HG03045 (cell line): Measurements from ENCODE around the gene IRF2.
"Not testable (repeated sequence)": the region's sequence is repeated elsewhere in the genome, so short reads cannot be mapped to it uniquely, and the experiment has no call there.

Experiments
- ATAC-seq: cut with Tn5 transposase; IDR thresholded peaks from one replicate; pipeline ENCODE4 v1.9.1; 2021; ENCODE audit warnings: mild to moderate bottlenecking, moderate library complexity; ENCODE audit not compliant: unreplicated experiment

Gene IRF2

GRCh38 chr4:184395451-184395917 lies 78.9 kb downstream of the IRF2 start:
- ATAC-seq = peak; percentile 15

GRCh38 chr4:184392748-184393559 lies 81.4 kb downstream of the IRF2 start:
- no peak for ATAC-seq

DNA sequence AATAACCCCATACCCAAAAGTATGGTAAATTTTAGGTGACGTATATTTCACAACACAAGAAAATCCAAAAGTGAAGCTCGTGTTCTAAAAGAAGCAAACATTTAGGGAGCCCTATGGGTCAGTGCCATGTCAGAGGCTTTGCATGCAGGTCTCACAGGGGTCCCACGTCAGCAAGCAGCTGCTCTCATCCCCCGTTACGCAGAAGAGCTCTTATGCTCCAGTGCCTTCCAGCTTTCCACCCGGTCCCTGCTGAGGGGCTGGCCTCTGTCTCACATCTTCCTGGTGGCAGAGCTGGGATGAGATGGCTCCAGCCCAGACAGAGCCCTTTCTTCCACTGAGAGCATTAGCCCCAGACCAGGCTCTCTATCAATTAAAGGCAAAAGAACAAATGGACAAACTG lies 82.0 kb downstream of the IRF2 start:
- no peak for ATAC-seq

- no peak for ATAC-seq
These were observed 84.1 kb downstream of the IRF2 start for GRCh38 chr4:184389978-184390900.

- ATAC-seq = no peak
These were observed 86.2 kb downstream of the IRF2 start for GRCh38 chr4:184388106-184388505.

DNA sequence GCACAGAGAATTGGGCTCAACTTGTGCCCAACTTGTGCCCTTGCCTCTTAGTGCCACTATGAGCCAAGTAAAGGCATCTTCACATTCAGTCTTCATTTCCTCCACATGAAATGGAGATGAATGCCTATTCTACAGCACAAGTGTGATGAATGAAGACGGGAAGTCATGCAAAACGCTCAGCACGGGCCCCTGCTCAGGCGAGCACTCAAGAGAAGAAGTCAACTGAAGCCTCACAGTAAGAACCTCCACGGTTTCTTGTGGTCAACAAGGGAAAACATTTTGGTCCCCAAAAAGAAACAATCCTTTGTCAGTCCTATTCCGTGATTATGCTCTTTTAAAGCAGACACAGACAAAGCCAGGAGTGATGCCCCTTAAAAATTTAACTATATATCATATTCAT lies 87.0 kb downstream of the IRF2 start:
- no peak for ATAC-seq

- ATAC-seq = no peak
These were observed 88.0 kb downstream of the IRF2 start for GRCh38 chr4:184386271-184386781.

GRCh38 chr4:184385705-184386141 lies 88.6 kb downstream of the IRF2 start:
- no peak for ATAC-seq

DNA sequence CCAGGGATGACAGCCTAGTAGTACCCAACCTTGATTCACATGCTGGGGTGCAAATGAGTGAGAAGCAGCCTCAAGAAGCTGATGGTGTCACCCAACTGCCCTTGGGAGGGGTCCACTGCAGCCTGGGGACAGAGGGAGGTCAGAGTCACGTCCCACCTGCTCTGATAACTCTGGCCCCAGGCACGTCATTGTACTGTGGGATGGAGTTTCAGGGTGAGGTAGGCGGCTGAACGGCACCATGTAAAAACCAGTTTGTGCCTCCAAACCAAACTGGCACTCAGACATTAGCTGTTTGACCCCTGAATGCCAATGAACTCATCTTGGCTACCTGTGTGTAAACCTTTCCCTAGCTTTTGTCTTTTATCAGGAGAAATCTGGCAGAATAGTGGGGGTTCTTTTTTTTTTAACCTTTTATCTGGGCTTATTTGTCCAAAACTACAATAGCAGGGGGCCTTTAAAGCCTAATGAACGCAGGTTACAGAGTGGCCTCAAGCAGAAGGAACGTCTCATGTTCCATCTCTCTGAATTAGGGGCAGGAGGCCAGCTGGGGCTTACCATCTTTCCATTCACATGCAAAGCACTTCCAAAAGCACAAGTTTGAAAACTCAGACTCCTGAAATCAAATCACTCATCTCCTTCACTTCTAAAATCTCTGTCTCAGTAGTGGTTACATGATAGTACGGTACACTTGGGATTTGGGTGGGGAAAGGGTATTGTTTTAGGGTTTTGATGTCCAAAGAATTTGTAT lies 89.4 kb downstream of the IRF2 start:
- peak; percentile 27 for ATAC-seq

- ATAC-seq = peak; percentile 77
These were observed 90.1 kb downstream of the IRF2 start for GRCh38 chr4:184384056-184384809.

DNA sequence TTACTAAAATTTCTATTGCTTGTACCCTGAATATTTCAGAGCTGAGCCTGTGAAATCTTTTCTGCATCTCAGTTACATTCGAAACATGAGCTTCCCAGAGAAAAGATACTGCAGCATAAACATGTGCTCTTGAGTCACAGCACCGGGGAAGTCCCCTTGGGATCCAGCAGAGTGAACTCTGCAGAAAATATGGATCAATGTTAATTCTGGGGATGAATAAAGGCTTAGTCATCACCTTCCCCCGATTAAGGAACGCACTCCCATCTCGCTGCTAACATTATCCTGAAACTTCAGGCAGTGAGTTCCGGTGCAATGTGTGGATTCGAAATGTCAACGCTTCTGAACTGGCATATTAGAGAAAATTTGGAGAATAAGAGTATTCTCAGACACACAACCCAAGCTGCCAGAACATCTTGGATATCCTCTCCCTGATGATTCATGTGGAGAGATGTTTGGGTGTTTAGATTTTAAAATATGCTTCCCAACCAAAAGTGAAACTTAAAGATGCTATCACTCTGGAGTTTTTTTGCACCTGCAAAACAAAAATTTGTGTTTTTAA lies 90.8 kb downstream of the IRF2 start:
- ATAC-seq = no peak

DNA sequence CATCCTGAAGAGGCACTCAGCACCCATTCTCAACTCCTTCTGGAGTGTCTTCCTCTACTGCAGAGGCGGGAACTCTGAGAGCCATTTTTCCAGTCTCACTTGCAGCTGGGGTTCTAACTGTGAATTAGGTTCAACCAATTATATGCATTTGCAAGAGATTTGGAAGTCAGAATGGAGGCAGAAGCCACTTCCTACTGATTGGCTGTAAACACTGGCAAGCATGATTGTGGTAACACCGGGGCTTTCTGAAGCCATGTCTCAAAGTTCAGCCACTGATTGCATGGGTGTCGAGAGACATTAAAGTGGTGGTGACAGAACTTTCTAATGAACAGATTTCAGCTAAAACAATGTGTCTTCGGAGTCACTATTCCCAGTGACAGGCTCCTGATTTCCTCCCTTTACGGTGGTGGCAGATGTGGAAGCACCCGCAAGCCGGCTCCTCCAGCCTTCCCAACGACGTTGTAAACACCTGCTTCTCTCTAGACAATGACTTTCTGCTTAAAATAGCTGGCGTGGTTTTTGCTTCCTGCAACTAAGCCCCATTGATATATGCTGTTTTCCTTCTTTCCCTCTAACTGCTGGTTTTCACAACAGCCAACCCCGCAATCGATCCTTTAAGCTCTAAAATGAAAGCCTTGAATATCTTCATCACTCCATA lies 92.0 kb downstream of the IRF2 start:
- peak; percentile 42 for ATAC-seq

DNA sequence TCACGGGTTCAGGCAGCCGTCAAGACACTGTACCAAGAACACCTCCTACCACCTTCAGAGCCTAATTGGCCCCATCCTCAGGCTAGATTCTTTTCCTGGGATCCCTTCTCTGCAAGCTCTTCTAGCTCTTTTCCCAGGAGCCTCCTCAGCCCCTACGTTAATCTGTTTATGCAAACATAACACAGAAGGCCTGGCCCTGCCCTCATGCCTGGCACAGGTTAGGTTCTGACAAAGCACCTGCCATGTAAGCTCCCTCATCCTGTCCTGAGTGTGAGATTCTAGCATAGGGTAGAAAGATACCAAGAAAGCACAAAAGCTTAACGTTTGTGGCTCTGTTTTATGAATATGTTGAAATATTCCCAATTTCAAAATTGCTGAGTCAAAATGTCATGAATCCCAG lies 93.6 kb downstream of the IRF2 start:
- ATAC-seq = no peak

GRCh38 chr4:184380214-184380613 lies 94.1 kb downstream of the IRF2 start:
- not testable (repeated sequence) for ATAC-seq

DNA sequence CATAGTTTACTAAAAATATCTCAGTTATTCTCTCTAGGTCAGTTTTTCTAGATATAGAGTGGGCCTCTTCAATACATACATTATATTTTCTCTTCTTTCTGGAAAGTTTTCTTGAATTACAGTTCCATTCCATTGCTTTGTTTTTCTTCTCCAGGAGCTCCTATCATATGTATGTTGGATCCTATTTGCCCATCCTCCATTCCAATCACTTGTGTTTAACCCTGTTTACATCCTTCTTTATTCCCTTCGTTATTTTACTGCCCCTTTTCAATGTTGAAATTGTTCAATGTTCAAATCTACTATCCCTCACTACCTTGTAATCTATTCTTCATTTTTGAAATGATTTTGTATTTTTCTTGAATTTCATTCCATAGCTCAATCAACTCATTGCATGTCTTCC lies 97.4 kb downstream of the IRF2 start:
- ATAC-seq = no peak

DNA sequence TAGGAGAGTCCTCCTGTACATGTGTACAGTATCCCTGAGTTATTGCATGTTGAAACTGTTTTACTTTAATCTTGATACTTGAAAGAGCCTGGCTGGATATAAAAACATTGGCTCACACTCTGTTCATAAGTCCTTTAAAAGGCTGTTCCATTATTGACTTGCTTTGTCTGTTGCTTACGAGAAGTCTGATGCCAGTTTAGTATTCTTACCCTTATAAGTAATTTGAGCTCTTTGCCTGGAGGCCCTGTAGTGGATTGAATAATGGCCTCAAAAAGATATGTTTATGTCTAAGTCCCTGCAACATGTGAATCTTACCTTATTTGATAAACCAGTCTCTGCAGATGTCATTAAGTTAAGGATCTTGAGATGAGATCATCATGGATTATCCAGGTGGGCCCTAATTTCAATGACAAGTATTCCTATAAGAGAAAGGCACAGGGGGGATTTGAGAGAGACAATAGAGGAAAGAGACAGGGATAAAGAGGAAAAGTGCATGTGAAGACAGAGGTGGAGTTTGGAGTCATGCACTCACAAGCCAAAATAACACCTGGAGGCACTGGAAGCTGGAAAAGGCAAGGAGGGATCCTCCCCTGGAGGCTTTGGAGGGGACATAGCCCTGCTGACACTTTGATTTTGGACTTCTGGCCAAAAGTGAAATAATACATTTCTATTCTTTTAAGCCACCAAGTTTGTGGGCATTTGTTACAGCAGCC lies 98.1 kb downstream of the IRF2 start:
- ATAC-seq = no peak

GRCh38 chr4:184375623-184376022 lies 98.7 kb downstream of the IRF2 start:
- ATAC-seq = not testable (repeated sequence)

DNA sequence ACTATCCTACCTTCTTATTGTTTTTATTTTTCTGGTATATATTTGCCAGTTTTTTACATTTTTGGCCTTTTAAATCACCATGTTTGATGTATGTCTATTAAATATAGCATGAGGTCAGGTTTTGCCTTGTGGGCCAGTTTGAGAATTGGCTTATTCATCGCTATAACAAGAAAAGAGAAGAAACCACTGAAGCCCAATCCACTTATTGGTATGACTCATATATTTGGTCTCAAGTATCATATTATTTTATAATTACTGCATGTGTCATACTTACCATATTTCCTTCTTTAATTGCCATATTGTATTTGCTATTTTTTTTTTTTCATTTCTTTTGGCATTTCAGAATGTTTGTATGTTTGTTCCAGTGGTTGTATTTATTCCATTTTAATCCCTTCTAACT lies 99.3 kb downstream of the IRF2 start:
- ATAC-seq = no peak
